ENCODE measurements around the gene UROC1.

DNA sequence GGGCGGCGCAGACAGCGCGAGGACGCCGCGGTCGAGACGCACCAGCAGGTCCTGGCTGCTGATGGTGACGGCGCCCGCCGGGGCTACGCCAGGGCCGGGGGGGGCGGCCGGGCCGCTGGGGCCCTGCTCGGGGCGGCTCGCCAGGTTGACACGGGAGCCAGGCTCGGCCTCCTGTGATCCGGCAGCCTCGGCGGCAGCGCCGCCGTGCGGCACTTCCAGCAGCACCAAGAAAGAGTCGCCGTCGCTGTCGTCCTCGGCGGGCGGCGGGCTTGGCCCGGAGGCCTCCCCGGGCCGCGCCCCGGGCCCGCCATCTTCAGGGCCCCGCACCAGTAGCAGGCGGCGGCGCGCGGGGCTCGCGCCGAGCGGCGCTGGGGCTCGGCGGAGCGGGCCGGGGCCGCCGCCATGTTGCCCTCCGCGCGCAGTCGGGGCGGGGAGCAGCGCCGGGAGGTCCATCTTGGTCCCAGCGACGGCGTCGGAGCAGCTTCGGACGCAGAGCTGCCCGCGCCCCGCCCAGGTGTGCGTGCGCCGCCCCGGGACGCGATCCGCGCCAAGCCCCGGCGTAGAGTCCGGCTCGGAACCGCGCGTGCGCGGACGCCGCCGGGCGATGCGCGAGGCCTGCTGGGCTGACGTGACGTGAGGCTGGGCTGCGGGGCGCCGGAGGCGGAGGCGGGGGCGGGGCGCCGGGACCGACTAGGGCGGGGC lies 42.0 kb downstream of the UROC1 start, which contains the start of gene ZXDC:
- TF ChIP-seq, protein P1, sequence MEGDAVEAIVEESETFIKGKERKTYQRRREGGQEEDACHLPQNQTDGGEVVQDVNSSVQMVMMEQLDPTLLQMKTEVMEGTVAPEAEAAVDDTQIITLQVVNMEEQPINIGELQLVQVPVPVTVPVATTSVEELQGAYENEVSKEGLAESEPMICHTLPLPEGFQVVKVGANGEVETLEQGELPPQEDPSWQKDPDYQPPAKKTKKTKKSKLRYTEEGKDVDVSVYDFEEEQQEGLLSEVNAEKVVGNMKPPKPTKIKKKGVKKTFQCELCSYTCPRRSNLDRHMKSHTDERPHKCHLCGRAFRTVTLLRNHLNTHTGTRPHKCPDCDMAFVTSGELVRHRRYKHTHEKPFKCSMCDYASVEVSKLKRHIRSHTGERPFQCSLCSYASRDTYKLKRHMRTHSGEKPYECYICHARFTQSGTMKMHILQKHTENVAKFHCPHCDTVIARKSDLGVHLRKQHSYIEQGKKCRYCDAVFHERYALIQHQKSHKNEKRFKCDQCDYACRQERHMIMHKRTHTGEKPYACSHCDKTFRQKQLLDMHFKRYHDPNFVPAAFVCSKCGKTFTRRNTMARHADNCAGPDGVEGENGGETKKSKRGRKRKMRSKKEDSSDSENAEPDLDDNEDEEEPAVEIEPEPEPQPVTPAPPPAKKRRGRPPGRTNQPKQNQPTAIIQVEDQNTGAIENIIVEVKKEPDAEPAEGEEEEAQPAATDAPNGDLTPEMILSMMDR (conservative IDR thresholded peaks at IDR 0.05; ENCODE audit: low read depth in 2 of 2), result peak in 1 of 2 experiments; percentile 50; a peak in 2 of 4 replicates
- no peak for TF ChIP-seq EZH2phosphoT487 (IDR thresholded peaks at IDR 0.05; ENCODE audit: unreplicated experiment)
